GM12872 (cell line): ENCODE measurements around the gene CYP4A11.

Experiments used
- CTCF ChIP-seq: IDR thresholded peaks from 3 replicates; pipeline ENCODE4 v1.5.1; 2011; ENCODE audit warnings: low read depth, mild to moderate bottlenecking, low read length, moderate library complexity; ENCODE audit not compliant: insufficient read depth

The CYP4A11 gene

GRCh38 chr1:46927249-46927835 lies 13.9 kb downstream of the CYP4A11 start:
- no peak for TF ChIP-seq CTCF

- TF ChIP-seq CTCF = no peak
Measured at GRCh38 chr1:46910790-46911189, 30.5 kb downstream of the CYP4A11 start.

- no peak for TF ChIP-seq CTCF
Measured at GRCh38 chr1:46903481-46903880, 37.8 kb downstream of the CYP4A11 start.

GRCh38 chr1:46900401-46900800 lies 40.9 kb downstream of the CYP4A11 start:
- TF ChIP-seq CTCF = no peak
